SK-N-SH (cell line): ENCODE results near the gene CARD19. TPM values are rescaled to one million over a fixed set of nuclear protein-coding genes. Genes with fewer than 3 reads are reported as not detected.

Experiments used
- CTCF ChIA-PET: fragments of 300-600, 350-600 bp; formaldehyde crosslinking; extraction: SDS; loops from one replicate; lab custom pipeline; 2021; lab: Yijun Ruan, JAX
- POLR2A ChIA-PET: fragments of 350-600 bp; sonication (Branson Sonifier 250); formaldehyde crosslinking; extraction: SDS; loops from one replicate; lab custom pipeline; 2020; ENCODE audit warnings: antibody characterized with exemption, inconsistent platforms; lab: Yijun Ruan, JAX
- DNase-seq: peaks from one replicate; pipeline ENCODE4 v3.0.0; 2012
- H2AFZ ChIP-seq: fragments of 200-600 bp; sonication (generic); 2 replicates; pipeline ENCODE4 v1.8.1; 2016; ENCODE audit warnings: antibody characterized with exemption, mild to moderate bottlenecking, low read depth
- H3F3A ChIP-seq: fragments of 200-600 bp; sonication (generic); replicated peaks from 2 replicates; pipeline ENCODE3; 2016; ENCODE audit warnings: antibody characterized with exemption, mild to moderate bottlenecking; ENCODE audit not compliant: insufficient read depth
- H3K27ac ChIP-seq, 2 experiments: fragments of 200-500 bp in 1 of 2; fragments of 200-600 bp in 1 of 2; sonication (Bioruptor generic) in 1 of 2; sonication (generic), shearing (Covaris generic) in 1 of 2; 2 replicates each; pipeline versions ENCODE4 v1.5.1 to v1.6.1; 2014 to 2016; ENCODE audit warnings: low read depth in 2 of 2, inconsistent platforms in 1 of 2, low read length in 1 of 2, mild to moderate bottlenecking in 1 of 2, mixed read lengths in 1 of 2
- H3K27me3 ChIP-seq: fragments of 200-600 bp; sonication (generic), shearing (Covaris generic); 2 replicates; pipeline ENCODE4 v1.6.1; 2016; ENCODE audit warnings: mixed run types; ENCODE audit not compliant: insufficient read depth
- H3K36me3 ChIP-seq, 2 experiments: fragments of 200-500 bp in 1 of 2; fragments of 200-600 bp in 1 of 2; sonication (Bioruptor generic) in 1 of 2; sonication (generic) in 1 of 2; replicated peaks in 1 of 2; 2 replicates each; pipeline versions ENCODE3 to v1.5.1; 2014 to 2016; ENCODE audit warnings: low read length in 1 of 2, mild to moderate bottlenecking in 1 of 2; ENCODE audit not compliant: insufficient read depth in 2 of 2, control insufficient read depth in 1 of 2
- H3K4me1 ChIP-seq, 2 experiments: fragments of 200-500 bp in 1 of 2; fragments of 200-600 bp in 1 of 2; sonication (Bioruptor generic) in 1 of 2; sonication (generic), shearing (Covaris generic) in 1 of 2; 2 replicates each; pipeline versions ENCODE4 v1.5.1 to v1.6.1; 2014 to 2016; ENCODE audit warnings: low read depth in 1 of 2, low read length in 1 of 2, mixed run types in 1 of 2; ENCODE audit not compliant: insufficient read depth in 2 of 2, control insufficient read depth in 1 of 2
- H3K4me2 ChIP-seq: fragments of 200-600 bp; sonication (generic), shearing (Covaris generic); 2 replicates; pipeline ENCODE4 v1.6.1; 2017; ENCODE audit warnings: mixed run types
- H3K4me3 ChIP-seq, 2 experiments: fragments of 200-500 bp in 1 of 2; fragments of 200-600 bp in 1 of 2; sonication (Bioruptor generic) in 1 of 2; sonication (generic), shearing (Covaris generic) in 1 of 2; 2 replicates each; pipeline versions ENCODE4 v1.5.1 to v1.8.1; 2014 to 2016; ENCODE audit warnings: low read depth in 2 of 2, inconsistent platforms in 1 of 2, low read length in 1 of 2, mild to moderate bottlenecking in 1 of 2, mixed read lengths in 1 of 2, moderate library complexity in 1 of 2
- H3K79me2 ChIP-seq: fragments of 200-600 bp; sonication (generic); 2 replicates; pipeline ENCODE4 v1.8.1; 2017; ENCODE audit warnings: mild to moderate bottlenecking; ENCODE audit not compliant: insufficient read depth
- H3K9ac ChIP-seq: fragments of 200-600 bp; sonication (generic); 2 replicates; pipeline ENCODE4 v1.6.1; 2017; ENCODE audit warnings: mixed run types
- H3K9me2 ChIP-seq: fragments of 200-600 bp; sonication (generic); 2 replicates; pipeline ENCODE4 v1.6.1; 2017; ENCODE audit warnings: mixed run types
- H3K9me3 ChIP-seq: fragments of 200-600 bp; sonication (generic); 2 replicates; pipeline ENCODE4 v1.6.1; 2017; ENCODE audit warnings: mixed run types, mild to moderate bottlenecking, moderate library complexity
- H4K20me1 ChIP-seq: fragments of 200-600 bp; sonication (generic); 2 replicates; pipeline ENCODE4 v1.6.1; 2017; ENCODE audit warnings: mild to moderate bottlenecking, mixed run types; ENCODE audit not compliant: insufficient read depth
- CTCF ChIP-seq: fragments of 200-600 bp; sonication (generic); IDR thresholded peaks from 2 replicates; pipeline ENCODE4 v1.6.1; 2017; ENCODE audit warnings: antibody characterized with exemption, mild to moderate bottlenecking, moderate library complexity
- ELF1 ChIP-seq: IDR thresholded peaks from 2 replicates; pipeline ENCODE4 v1.4.0; 2012
- EP300 ChIP-seq, 2 experiments: IDR thresholded peaks; 2 replicates each; pipeline versions ENCODE4 v1.4.0 to v1.6.1; 2012; ENCODE audit warnings: borderline replicate concordance in 1 of 2, low read depth in 1 of 2, low read length in 1 of 2
- EZH2phosphoT487 ChIP-seq: fragments of 200-600 bp; sonication (generic); IDR thresholded peaks from 2 replicates; pipeline ENCODE4 v1.6.1; 2017; ENCODE audit warnings: low read depth, mixed run types, mild to moderate bottlenecking, antibody characterized with exemption, moderate library complexity, borderline replicate concordance
- FOXJ3 ChIP-seq: sonication (generic); formaldehyde crosslinking; IDR thresholded peaks from 2 replicates; pipeline ENCODE4 v1.5.1; 2020; ENCODE audit warnings: mild to moderate bottlenecking, missing genetic modification reagents
- FOXM1 ChIP-seq: IDR thresholded peaks from 2 replicates; pipeline ENCODE4 v1.4.0; 2012; ENCODE audit warnings: low read depth, mild to moderate bottlenecking
- IRF3 ChIP-seq: fragments of 150-350 bp; IDR thresholded peaks from 2 replicates; pipeline ENCODE4 v1.6.1; 2016; ENCODE audit warnings: mild to moderate bottlenecking, low read depth, low read length
- JUND ChIP-seq: IDR thresholded peaks from 2 replicates; pipeline ENCODE4 v1.4.0; 2012
- MEF2A ChIP-seq: IDR thresholded peaks from 2 replicates; pipeline ENCODE4 v1.4.0; 2012; ENCODE audit warnings: low read depth, borderline replicate concordance
- MXI1 ChIP-seq: IDR thresholded peaks from 2 replicates; pipeline ENCODE4 v1.6.1; 2012; ENCODE audit warnings: mild to moderate bottlenecking, low read depth, low read length, improper control_type of control experiment
- NFIC ChIP-seq: IDR thresholded peaks from 2 replicates; pipeline ENCODE4 v1.4.0; 2012; ENCODE audit warnings: borderline replicate concordance
- POLR2AphosphoS5 ChIP-seq: IDR thresholded peaks from 2 replicates; pipeline ENCODE4 v1.6.1; 2012; ENCODE audit warnings: low read depth, low read length
- RAD21 ChIP-seq: IDR thresholded peaks from 2 replicates; pipeline ENCODE4 v1.6.1; 2012; ENCODE audit warnings: mild to moderate bottlenecking, low read length
- REST ChIP-seq: IDR thresholded peaks from 2 replicates; pipeline ENCODE4 v1.6.1; 2012; ENCODE audit warnings: mild to moderate bottlenecking, low read depth, low read length, moderate library complexity
- RFX5 ChIP-seq: IDR thresholded peaks from 2 replicates; pipeline ENCODE4 v1.6.1; 2012; ENCODE audit warnings: mild to moderate bottlenecking, improper control_type of control experiment, low read length
- SMC3 ChIP-seq: IDR thresholded peaks from 2 replicates; pipeline ENCODE4 v1.6.1; 2012; ENCODE audit warnings: low read depth, low read length, improper control_type of control experiment
- TAF1 ChIP-seq: IDR thresholded peaks from 2 replicates; pipeline ENCODE4 v1.6.1; 2012; ENCODE audit warnings: low read depth, mild to moderate bottlenecking, low read length, moderate library complexity, borderline replicate concordance
- TEAD4 ChIP-seq: IDR thresholded peaks from 2 replicates; pipeline ENCODE4 v1.4.0; 2012; ENCODE audit warnings: mild to moderate bottlenecking, borderline replicate concordance; ENCODE audit not compliant: insufficient read depth
- WGBS: methylation state at CpG from one replicate; pipeline ENCODE4 v1.1.6; 2017; ENCODE audit warnings: low lambda C conversion rate; 5-methylcytosine and 5-hydroxymethylcytosine counted together
- polyA plus RNA-seq, 3 experiments: library from polyadenylated mRNA; depleted of rRNA; stranded (reverse); fragments of >200 nt; gene quantifications; 2 replicates each; pipeline ENCODE4 v1.2.3, GENCODE V29; 2012

CARD19 gene
- polyA plus RNA-seq, 1 of the 3 experiments (the other 2 are of a cell fraction): 165 TPM

- POLR2A ChIA-PET: no interaction called here
- no peak overlapping the region for H3K4me3 ChIP-seq
- no peak for DNase-seq
- no peak overlapping the region for H3K9ac ChIP-seq
- H3F3A ChIP-seq: no peaks in the 10 kb centered on the region
- H4K20me1 ChIP-seq: peaks cover 6% of the 10 kb centered on the region; the same call in 1 of the 2 replicates
- H3K27me3 ChIP-seq: no peaks in the 10 kb centered on the region
- H3K9me3 ChIP-seq: no peaks in the 10 kb centered on the region
- H3K9me2 ChIP-seq: no peaks in the 10 kb centered on the region
- H3K4me1 ChIP-seq: peaks cover 0 to 7% of the 10 kb centered on the region in 2 experiments; a peak in 1 of 4 replicates
- no peak overlapping the region for H3K4me2 ChIP-seq
- peaks cover 0 to 38% of the 10 kb centered on the region in 2 experiments for H3K36me3 ChIP-seq
- H2AFZ ChIP-seq: no peak overlapping the region
- TF ChIP-seq RFX5 (no peak), MEF2A (no peak), NFIC (no peak), SMC3 (no peak), FOXM1 (no peak), EZH2phosphoT487 (no peak), TAF1 (no peak), CTCF (no peak), RAD21 (no peak), EP300 (IDR thresholded peaks at IDR 0.05; ENCODE audit: borderline replicate concordance in 1 of 2, low read depth in 1 of 2, low read length in 1 of 2) (no peak), IRF3 (no peak), MXI1 (no peak), ELF1 (no peak), REST (no peak), FOXJ3 (CRISPR knock-in tag) (no peak), TEAD4 (no peak), POLR2AphosphoS5 (no peak), JUND (no peak)
- TF ChIP-seq, all 33 proteins: peak for 0
- H3K27ac ChIP-seq: no peak overlapping the region
- CTCF ChIA-PET: interaction anchor here (0.8 to 1.0 kb wide), 2 partner anchors 15 to 41 kb away, joined by 3 read pairs; no protein-coding TSS in a partner anchor
- H3K79me2 ChIP-seq: peaks cover 6% of the 10 kb centered on the region; the same call in 1 of the 2 replicates
- 84% methylated on average over 13 of the region's 13 CpGs for WGBS
Measured at GRCh38 chr9:93112864-93113389, 16.9 kb downstream of the CARD19 start.
